Calu3 (cell line): Measurements from ENCODE around the gene HMCN1. TPM values are rescaled to one million over a fixed set of nuclear protein-coding genes. Genes with fewer than 3 reads are reported as not detected.

Source experiments
- BruUV-seq: library from RNA; stranded (reverse); fragments of 400-500 nt; replicated peaks from 2 replicates; lab custom pipeline; 2021; lab: Mats Ljungman, UMichigan
- CTCF ChIA-PET: fragments of 300-600 bp; sonication (Branson Sonifier 250); formaldehyde crosslinking; loops from one replicate; lab custom pipeline; 2022; ENCODE audit warnings: antibody characterized with exemption; lab: Charles Lee
- DNase-seq: peaks from one replicate; pipeline ENCODE4 v3.0.0; 2022
- H3K27ac Mint-ChIP-seq: one replicate; pipeline ENCODE4 v1.8.0; 2022; ENCODE audit warnings: mixed read lengths; ENCODE audit not compliant: unreplicated experiment
- H3K27me3 Mint-ChIP-seq: one replicate; pipeline ENCODE4 v1.8.0; 2022; ENCODE audit warnings: mixed read lengths; ENCODE audit not compliant: unreplicated experiment
- H3K36me3 Mint-ChIP-seq: one replicate; pipeline ENCODE4 v1.8.0; 2022; ENCODE audit warnings: mild to moderate bottlenecking, moderate library complexity, mixed read lengths; ENCODE audit not compliant: insufficient read depth, unreplicated experiment
- H3K4me1 Mint-ChIP-seq: one replicate; pipeline ENCODE4 v1.8.0; 2022; ENCODE audit warnings: mild to moderate bottlenecking, low read depth, mixed read lengths; ENCODE audit not compliant: unreplicated experiment
- H3K4me3 Mint-ChIP-seq: one replicate; pipeline ENCODE4 v1.8.0; 2022; ENCODE audit warnings: mild to moderate bottlenecking, low read depth, moderate library complexity, mixed read lengths; ENCODE audit not compliant: unreplicated experiment
- H3K9me3 Mint-ChIP-seq: one replicate; pipeline ENCODE4 v1.8.0; 2022; ENCODE audit warnings: low read depth, mixed read lengths; ENCODE audit not compliant: unreplicated experiment
- CTCF ChIP-seq: fragments of 200-600 bp; IDR thresholded peaks from one replicate; pipeline ENCODE4 v1.8.0; 2022; ENCODE audit warnings: antibody characterized with exemption; ENCODE audit not compliant: unreplicated experiment
- intact Hi-C: fragments of 100-400 bp; cut with micrococcal nuclease; formaldehyde crosslinking; loops from one replicate; pipeline ENCODE4 v1.10.0; 2022; ENCODE audit not compliant: unreplicated experiment
- total RNA-seq: library from RNA; stranded (reverse); gene quantifications from 2 replicates; pipeline ENCODE4 v1.2.3, GENCODE V29; 2022

HMCN1 gene
- total RNA-seq, 1 experiment from 2014 or later: 0.05 TPM

- intact Hi-C loops: no loop called here
- Mint-ChIP-seq H3K27me3 (no peaks in the 10 kb centered on the region), H3K27ac (no peak overlapping the region), H3K4me3 (no peak overlapping the region), H3K4me1 (no peaks in the 10 kb centered on the region), H3K36me3 (no peaks in the 10 kb centered on the region), H3K9me3 (no peaks in the 10 kb centered on the region)
- no peak for DNase-seq
- no peak for TF ChIP-seq CTCF
- no TSS peak for BruUV-seq
- CTCF ChIA-PET: no interaction called here
Measured at GRCh38 chr1:185808631-185809030, 74.4 kb downstream of the HMCN1 start.

GRCh38 chr1:185811073-185811709 lies 77.0 kb downstream of the HMCN1 start:
- BruUV-seq: no TSS peak
- intact Hi-C loops: no loop called here
- CTCF ChIA-PET: interaction anchor here (0.5 to 1.1 kb wide), 3 partner anchors 90 to 345 kb away, joined by 3 read pairs; no protein-coding TSS in a partner anchor
- Mint-ChIP-seq H3K9me3 (no peaks in the 10 kb centered on the region), H3K4me1 (no peaks in the 10 kb centered on the region), H3K27me3 (no peaks in the 10 kb centered on the region), H3K36me3 (no peaks in the 10 kb centered on the region), H3K27ac (no peak overlapping the region), H3K4me3 (no peak overlapping the region)
- TF ChIP-seq CTCF: no peak
- DNase-seq: no peak

GRCh38 chr1:185812934-185813333 lies 78.7 kb downstream of the HMCN1 start:
- no peak for TF ChIP-seq CTCF
- Mint-ChIP-seq H3K36me3 (no peaks in the 10 kb centered on the region), H3K9me3 (no peaks in the 10 kb centered on the region)

GRCh38 chr1:185813401-185813979 lies 79.3 kb downstream of the HMCN1 start:
- no peaks in the 10 kb centered on the region for H3K36me3 Mint-ChIP-seq
- BruUV-seq: no TSS peak
- no peaks in the 10 kb centered on the region for H3K9me3 Mint-ChIP-seq
- no peak overlapping the region for H3K27ac Mint-ChIP-seq
- CTCF ChIA-PET: interaction anchor here (1.0 to 1.3 kb wide), 5 partner anchors 8 to 400 kb away, joined by 3 to 5 read pairs (median 4); no protein-coding TSS in a partner anchor
- TF ChIP-seq CTCF: peak; percentile 52
- DNase-seq: peak; percentile 48
- intact Hi-C loops: loop anchor here (1.0 kb wide), 2 partner anchors 342 to 399 kb away; no protein-coding TSS in a partner anchor
- H3K4me3 Mint-ChIP-seq: no peak overlapping the region
- H3K27me3 Mint-ChIP-seq: no peaks in the 10 kb centered on the region
- H3K4me1 Mint-ChIP-seq: no peaks in the 10 kb centered on the region

More at GRCh38 chr1:185812934-185813333, 78.7 kb downstream of the HMCN1 start:
- no peaks in the 10 kb centered on the region for H3K4me1 Mint-ChIP-seq
- BruUV-seq: no TSS peak
- no peak for DNase-seq
- no peaks in the 10 kb centered on the region for H3K27me3 Mint-ChIP-seq
- H3K4me3 Mint-ChIP-seq: no peak overlapping the region
- CTCF ChIA-PET: interaction anchor here (1.0 to 1.3 kb wide), 5 partner anchors 9 to 400 kb away, joined by 3 to 5 read pairs (median 4); no protein-coding TSS in a partner anchor
- intact Hi-C loops: loop anchor here (1.0 kb wide), 2 partner anchors 342 to 399 kb away; no protein-coding TSS in a partner anchor
- no peak overlapping the region for H3K27ac Mint-ChIP-seq
